ENCODE measurements around the gene FBXL19.

Gene FBXL19

GRCh38 chr16:30967795-30968194 is 44.4 kb downstream of the FBXL19 start:
- DNase-seq: no peak

GRCh38 chr16:30969246-30969842 is 46.0 kb downstream of the FBXL19 start:
- DNase-seq: no peak

GRCh38 chr16:30971298-30971697 is 47.9 kb downstream of the FBXL19 start:
- no peak for DNase-seq

GRCh38 chr16:30972872-30973271 is 49.5 kb downstream of the FBXL19 start:
- DNase-seq: no peak

GRCh38 chr16:30974348-30974747 is 51.0 kb downstream of the FBXL19 start:
- no peak for DNase-seq

- DNase-seq: no peak
Observed at GRCh38 chr16:30976486-30976885, 53.1 kb downstream of the FBXL19 start.

GRCh38 chr16:30977502-30977901 is 54.1 kb downstream of the FBXL19 start:
- DNase-seq: peak; percentile 61

GRCh38 chr16:30979170-30980022 is 56.0 kb downstream of the FBXL19 start:
- no peak for DNase-seq

- DNase-seq: no peak
Observed at GRCh38 chr16:30980023-30980371, 56.6 kb downstream of the FBXL19 start.

- no peak for DNase-seq
Observed at GRCh38 chr16:30980434-30980833, 57.1 kb downstream of the FBXL19 start.

GRCh38 chr16:30980959-30981358 is 57.6 kb downstream of the FBXL19 start:
- no peak for DNase-seq

GRCh38 chr16:30982548-30983288 is 59.3 kb downstream of the FBXL19 start:
- DNase-seq: no peak

- no peak for DNase-seq
Observed at GRCh38 chr16:30983289-30983889, 60.0 kb downstream of the FBXL19 start.

GRCh38 chr16:30983898-30984610 is 60.7 kb downstream of the FBXL19 start:
- no peak for DNase-seq

GRCh38 chr16:30984669-30985400 is 61.5 kb downstream of the FBXL19 start, which contains the start of gene HSD3B7:
Gene HSD3B7, plus strand, starts transcription at chr16:30985207. Its CDS starts 452 bp downstream, at chr16:30985659.
- DNase-seq: peak; percentile 94

- no peak for DNase-seq
Observed at GRCh38 chr16:30985401-30986128, 62.2 kb downstream of the FBXL19 start.

GRCh38 chr16:30986129-30986991 is 63.0 kb downstream of the FBXL19 start:
- DNase-seq: no peak

GRCh38 chr16:30987581-30988190 is 64.3 kb downstream of the FBXL19 start:
- no peak for DNase-seq

GRCh38 chr16:30989469-30990047 is 66.2 kb downstream of the FBXL19 start:
- no peak for DNase-seq
